Liver (tissue), 9 donors: ENCODE measurements around the gene TBCA. TPM values are rescaled to one million over a fixed set of nuclear protein-coding genes. Genes with fewer than 3 reads are reported as not detected.

Experiments
- DNase-seq: peaks from one replicate; pipeline ENCODE4 v3.0.0-alpha.2; 2017; ENCODE audit warnings: low spot score
- H3K27ac ChIP-seq, 2 donors: one replicate each; pipeline ENCODE4 v1.7.0; 2013; ENCODE audit warnings: inconsistent platforms in 2 of 2, low read length in 2 of 2, control low read depth in 1 of 2, low read depth in 1 of 2, mild to moderate bottlenecking in 1 of 2
- H3K27me3 ChIP-seq, 4 donors: one replicate each; pipeline versions ENCODE4 v1.6.1 to v1.7.0; 2013; ENCODE audit warnings: low read length in 3 of 4, inconsistent platforms in 1 of 4, mild to moderate bottlenecking in 1 of 4, moderate library complexity in 1 of 4; ENCODE audit not compliant: control insufficient read depth in 4 of 4, insufficient read depth in 4 of 4
- H3K36me3 ChIP-seq, 4 donors: one replicate each; pipeline versions ENCODE4 v1.6.1 to v1.7.0; 2013; ENCODE audit warnings: low read length in 3 of 4, mild to moderate bottlenecking in 3 of 4, low read depth in 1 of 4, moderate library complexity in 1 of 4; ENCODE audit not compliant: control insufficient read depth in 4 of 4, insufficient read depth in 3 of 4
- H3K4me1 ChIP-seq, 4 donors: one replicate each; pipeline versions ENCODE4 v1.6.1 to v1.7.0; 2013; ENCODE audit warnings: low read length in 3 of 4, mild to moderate bottlenecking in 3 of 4, moderate library complexity in 1 of 4; ENCODE audit not compliant: control insufficient read depth in 4 of 4, insufficient read depth in 4 of 4
- H3K4me3 ChIP-seq, 3 donors: one replicate each; pipeline versions ENCODE4 v1.6.1 to v1.7.0; 2013; ENCODE audit warnings: low read length in 3 of 3, control low read depth in 1 of 3, low read depth in 1 of 3, mild to moderate bottlenecking in 1 of 3
- H3K9ac ChIP-seq, 2 donors: one replicate each; pipeline ENCODE4 v1.7.0; 2013; ENCODE audit warnings: low read length in 2 of 2, mild to moderate bottlenecking in 2 of 2, moderate library complexity in 2 of 2, control low read depth in 1 of 2, low read depth in 1 of 2
- H3K9me3 ChIP-seq, 4 donors: one replicate each; pipeline versions ENCODE4 v1.6.1 to v1.7.0; 2013; ENCODE audit warnings: low read length in 3 of 4; ENCODE audit not compliant: control insufficient read depth in 4 of 4
- ATF3 ChIP-seq: IDR thresholded peaks from 2 replicates; pipeline ENCODE4 v1.6.1; 2016; ENCODE audit warnings: antibody characterized with exemption
- CTCF ChIP-seq: fragments of 150-350 bp; IDR thresholded peaks from 2 replicates; pipeline ENCODE4 v1.5.1; 2017; ENCODE audit warnings: improper control_type of control experiment, low read depth, low read length; ENCODE audit not compliant: missing input control
- EGR1 ChIP-seq, 2 donors: IDR thresholded peaks; 2 replicates each; pipeline ENCODE4 v1.6.1; 2016 to 2018; ENCODE audit warnings: antibody characterized with exemption in 2 of 2, low read depth in 2 of 2
- FOXA1 ChIP-seq: IDR thresholded peaks from 2 replicates; pipeline ENCODE4 v1.6.1; 2016; ENCODE audit warnings: antibody characterized with exemption
- FOXA2 ChIP-seq: IDR thresholded peaks from 2 replicates; pipeline ENCODE4 v1.6.1; 2016; ENCODE audit warnings: antibody characterized with exemption
- GABPA ChIP-seq, 2 donors: IDR thresholded peaks in 1 of 2; conservative IDR thresholded peaks in 1 of 2; 2 replicates each; pipeline ENCODE4 v1.6.1; 2016; ENCODE audit warnings: antibody characterized with exemption in 2 of 2, mild to moderate bottlenecking in 1 of 2, moderate library complexity in 1 of 2
- HNF4A ChIP-seq, 2 donors: conservative IDR thresholded peaks; 2 replicates each; pipeline ENCODE4 v1.6.1; 2016; ENCODE audit warnings: antibody characterized with exemption in 2 of 2, mild to moderate bottlenecking in 2 of 2
- HNF4G ChIP-seq: IDR thresholded peaks from 2 replicates; pipeline ENCODE4 v1.6.1; 2016; ENCODE audit warnings: antibody characterized with exemption
- JUND ChIP-seq, 2 donors: IDR thresholded peaks; 2 replicates each; pipeline ENCODE4 v1.6.1; 2016; ENCODE audit warnings: antibody characterized with exemption in 2 of 2
- MAX ChIP-seq: IDR thresholded peaks from 2 replicates; pipeline ENCODE4 v1.6.1; 2016; ENCODE audit warnings: antibody characterized with exemption
- RAD21 ChIP-seq, 2 donors: IDR thresholded peaks; 2 replicates each; pipeline ENCODE4 v1.6.1; 2016; ENCODE audit warnings: antibody characterized with exemption in 2 of 2, mild to moderate bottlenecking in 2 of 2
- REST ChIP-seq: IDR thresholded peaks from 2 replicates; pipeline ENCODE4 v1.6.1; 2016; ENCODE audit warnings: antibody characterized with exemption, mild to moderate bottlenecking
- RXRA ChIP-seq, 2 donors: IDR thresholded peaks; 2 replicates each; pipeline ENCODE4 v1.6.1; 2017 to 2018; ENCODE audit warnings: antibody characterized with exemption in 2 of 2, mild to moderate bottlenecking in 1 of 2
- SP1 ChIP-seq: IDR thresholded peaks from 2 replicates; pipeline ENCODE4 v1.6.1; 2018; ENCODE audit warnings: antibody characterized with exemption, mild to moderate bottlenecking
- TAF1 ChIP-seq: conservative IDR thresholded peaks from 2 replicates; pipeline ENCODE4 v1.6.1; 2016; ENCODE audit warnings: antibody characterized with exemption, mild to moderate bottlenecking
- ZBTB33 ChIP-seq: IDR thresholded peaks from 2 replicates; pipeline ENCODE4 v1.6.1; 2016; ENCODE audit warnings: antibody characterized with exemption
- WGBS: extraction: QIAGEN DNeasy Blood & Tissue Kit; methylation state at CpG from one replicate; pipeline ENCODE4 v1.1.7; 2013; 5-methylcytosine and 5-hydroxymethylcytosine counted together
- polyA plus RNA-seq, 2 donors: library from polyadenylated mRNA; stranded (reverse) in 1 of 2; unstranded in 1 of 2; fragments of 200-250 nt in 1 of 2; fragments of >200 nt in 1 of 2; fragmentation: Nextera tagmentation in 1 of 2; extraction: Ambion mirVana in 1 of 2; gene quantifications; one replicate each; pipeline versions ENCODE4 v1.2.1 to v1.2.3, GENCODE V29; 2013 to 2015
- total RNA-seq, 2 donors: library from RNA; depleted of rRNA; stranded (reverse); fragments of >200 nt; gene quantifications; one replicate each; pipeline ENCODE4 v1.2.3, GENCODE V29; 2014
- donor health status: healthy.
- donor health status: healthy.
- donor health status: healthy.
- donor health status: healthy.
- donor health status: healthy.

TBCA gene
- total and polyA plus RNA-seq, 4 donors, result 62.5 to 338 (median 107) TPM

- TF ChIP-seq MAX, result no peak
- no peak for TF ChIP-seq TAF1
- TF ChIP-seq JUND (IDR thresholded peaks at IDR 0.05), result no peak
- TF ChIP-seq GABPA (IDR thresholded peaks at IDR 0.05 in 1 of 2, conservative IDR thresholded peaks at IDR 0.05 in 1 of 2), result no peak
These were observed 133.1 kb downstream of the TBCA start (continued) for GRCh38 chr5:77642738-77643653.

- Histone ChIP-seq H3K9me3 (peaks cover 0 to 9% (median 0%) of the 10 kb centered on the region in 4 donors), H3K36me3 (no peaks in the 10 kb centered on the region), H3K27ac (no peak overlapping the region), H3K4me1 (peaks cover 4 to 26% (median 17%) of the 10 kb centered on the region in 4 donors), H3K4me3 (no peak overlapping the region), H3K27me3 (peaks cover 12 to 50% (median 30%) of the 10 kb centered on the region in 4 donors), H3K9ac (no peak overlapping the region)
- no peak for DNase-seq
- WGBS, result 14% methylated on average over 19 of the region's 19 CpGs
- TF ChIP-seq FOXA1 (no peak), TAF1 (no peak), SP1 (no peak), RAD21 (IDR thresholded peaks at IDR 0.05) (no peak), REST (no peak)
These were observed 134.0 kb downstream of the TBCA start for GRCh38 chr5:77641963-77642737.

- 13% methylated on average over 23 of the region's 23 CpGs for WGBS
- H3K9ac ChIP-seq, result no peak overlapping the region
- TF ChIP-seq ZBTB33 (no peak), TAF1 (no peak), HNF4A (conservative IDR thresholded peaks at IDR 0.05) (no peak), EGR1 (IDR thresholded peaks at IDR 0.05; ENCODE audit: low read depth in 2 of 2) (no peak), ATF3 (no peak), JUND (IDR thresholded peaks at IDR 0.05) (no peak), MAX (no peak), CTCF (no peak), RAD21 (IDR thresholded peaks at IDR 0.05) (no peak), FOXA1 (no peak), RXRA (IDR thresholded peaks at IDR 0.05) (no peak), HNF4G (no peak), GABPA (IDR thresholded peaks at IDR 0.05 in 1 of 2, conservative IDR thresholded peaks at IDR 0.05 in 1 of 2) (no peak), FOXA2 (no peak), SP1 (no peak)
- no peak overlapping the region for H3K4me3 ChIP-seq
- H3K9me3 ChIP-seq, result peaks cover 0 to 15% (median 0%) of the 10 kb centered on the region in 4 donors
- H3K27ac ChIP-seq, result no peak overlapping the region
- peaks cover 4 to 28% (median 17%) of the 10 kb centered on the region in 4 donors for H3K4me1 ChIP-seq
- H3K27me3 ChIP-seq, result peaks cover 12 to 53% (median 31%) of the 10 kb centered on the region in 4 donors
- H3K36me3 ChIP-seq, result no peaks in the 10 kb centered on the region
- no peak for DNase-seq
These were observed 134.7 kb downstream of the TBCA start for GRCh38 chr5:77641397-77641943.
